IMR-90 (cell line): ENCODE results near the gene TARBP2. TPM values are rescaled to one million over a fixed set of nuclear protein-coding genes. Genes with fewer than 3 reads are reported as not detected.

Experiments
- ATAC-seq: fragments of 200-7000 bp; cut with Tn5 transposase; 2 replicates; pipeline ENCODE4 v1.9.1; 2020; ENCODE audit warnings: low read depth, mild to moderate bottlenecking, moderate library complexity
- BruUV-seq: library from RNA; stranded (reverse); fragments of 400-500 nt; replicated peaks from 2 replicates; lab custom pipeline; 2021; lab: Mats Ljungman, UMichigan
- CTCF ChIA-PET: fragments of 300-600 bp; formaldehyde crosslinking; extraction: SDS; loops from one replicate; lab custom pipeline; 2021; ENCODE audit warnings: antibody characterized with exemption; lab: Yijun Ruan, JAX
- POLR2A ChIA-PET: fragments of 300-600 bp; sonication (Branson Sonifier 250); formaldehyde crosslinking; loops from one replicate; lab custom pipeline; 2022; ENCODE audit warnings: antibody characterized with exemption; ENCODE audit not compliant: unreplicated experiment; lab: Charles Lee
- DNase-seq: peaks from one replicate; pipeline ENCODE4 v3.0.0; 2013
- H2AFZ ChIP-seq: replicated peaks from 2 replicates; pipeline ENCODE3; 2013; ENCODE audit warnings: low read length, mild to moderate bottlenecking; ENCODE audit not compliant: poor library complexity
- H2AK5ac ChIP-seq: 2 replicates; pipeline ENCODE4 v1.6.1; 2013; ENCODE audit warnings: low read depth, low read length, inconsistent platforms
- H2AK9ac ChIP-seq: replicated peaks from 2 replicates; pipeline ENCODE3; 2013; ENCODE audit warnings: mild to moderate bottlenecking, low read depth, low read length, moderate library complexity; ENCODE audit not compliant: poor library complexity
- H2BK120ac ChIP-seq: 2 replicates; pipeline ENCODE4 v1.6.1; 2013; ENCODE audit warnings: low read depth, low read length, inconsistent platforms
- H2BK15ac ChIP-seq: 3 replicates; pipeline ENCODE4 v1.6.1; 2013; ENCODE audit warnings: low read depth, low read length, inconsistent platforms
- H2BK20ac ChIP-seq: 2 replicates; pipeline ENCODE4 v1.6.1; 2013; ENCODE audit warnings: low read depth, mild to moderate bottlenecking, inconsistent platforms, low read length, moderate library complexity
- H2BK5ac ChIP-seq: 2 replicates; pipeline ENCODE4 v1.6.1; 2013; ENCODE audit warnings: mild to moderate bottlenecking, low read depth, low read length, inconsistent platforms; ENCODE audit not compliant: poor library complexity, severe bottlenecking
- H3K14ac ChIP-seq: replicated peaks from 2 replicates; pipeline ENCODE4 v1.6.1; 2013; ENCODE audit warnings: low read depth, low read length, inconsistent platforms
- H3K18ac ChIP-seq: 2 replicates; pipeline ENCODE4 v1.6.1; 2013; ENCODE audit warnings: low read depth, low read length, control low read depth
- H3K23ac ChIP-seq: 2 replicates; pipeline ENCODE4 v1.6.1; 2013; ENCODE audit warnings: low read depth, low read length, inconsistent platforms
- H3K27ac ChIP-seq: 2 replicates; pipeline ENCODE4 v1.5.1; 2013; ENCODE audit warnings: mild to moderate bottlenecking, control low read depth, low read length; ENCODE audit not compliant: insufficient read depth
- H3K27me3 ChIP-seq: 2 replicates; pipeline ENCODE4 v1.6.1; 2013; ENCODE audit warnings: low read length; ENCODE audit not compliant: control insufficient read depth, insufficient read depth
- H3K36me3 ChIP-seq: 2 replicates; pipeline ENCODE4 v1.6.1; 2013; ENCODE audit warnings: low read length, mixed read lengths; ENCODE audit not compliant: control insufficient read depth, insufficient read depth
- H3K4ac ChIP-seq: 2 replicates; pipeline ENCODE4 v1.6.1; 2013; ENCODE audit warnings: low read depth, low read length, inconsistent platforms
- H3K4me1 ChIP-seq: 2 replicates; pipeline ENCODE4 v1.6.1; 2013; ENCODE audit warnings: low read length, mixed read lengths; ENCODE audit not compliant: control insufficient read depth, insufficient read depth
- H3K4me2 ChIP-seq: 2 replicates; pipeline ENCODE4 v1.6.1; 2013; ENCODE audit warnings: low read depth, mild to moderate bottlenecking, control low read depth, low read length, moderate library complexity
- H3K4me3 ChIP-seq: 2 replicates; pipeline ENCODE4 v1.5.1; 2013; ENCODE audit warnings: low read depth, mild to moderate bottlenecking, control low read depth, low read length, moderate library complexity; ENCODE audit not compliant: insufficient read depth
- H3K56ac ChIP-seq: 2 replicates; pipeline ENCODE4 v1.6.1; 2013; ENCODE audit warnings: low read length, inconsistent platforms; ENCODE audit not compliant: insufficient read depth; ENCODE audit errors: extremely low read depth
- H3K79me1 ChIP-seq, 2 experiments: 2 replicates each; pipeline ENCODE4 v1.6.1; 2013; ENCODE audit warnings: low read length in 2 of 2, inconsistent platforms in 1 of 2, low read depth in 1 of 2
- H3K9ac ChIP-seq: 2 replicates; pipeline ENCODE4 v1.6.1; 2013; ENCODE audit warnings: low read depth, low read length, control low read depth
- H3K9me1 ChIP-seq: 2 replicates; pipeline ENCODE4 v1.6.1; 2013; ENCODE audit warnings: low read length, inconsistent platforms; ENCODE audit not compliant: insufficient read depth
- H3K9me3 ChIP-seq: 2 replicates; pipeline ENCODE4 v1.6.1; 2013; ENCODE audit warnings: low read length; ENCODE audit not compliant: control insufficient read depth, insufficient read depth
- H4K20me1 ChIP-seq: 2 replicates; pipeline ENCODE4 v1.6.1; 2013; ENCODE audit warnings: low read length, inconsistent platforms; ENCODE audit not compliant: insufficient read depth
- H4K5ac ChIP-seq: 2 replicates; pipeline ENCODE4 v1.6.1; 2013; ENCODE audit warnings: mild to moderate bottlenecking, low read depth, low read length, control low read depth
- H4K8ac ChIP-seq, 2 experiments: 2 replicates each; pipeline ENCODE4 v1.6.1; 2013; ENCODE audit warnings: low read depth in 2 of 2, low read length in 2 of 2, control low read depth in 1 of 2, inconsistent platforms in 1 of 2
- H4K91ac ChIP-seq: 2 replicates; pipeline ENCODE4 v1.6.1; 2013; ENCODE audit warnings: low read depth, low read length, inconsistent platforms; ENCODE audit not compliant: insufficient read depth
- CEBPB ChIP-seq: IDR thresholded peaks from 2 replicates; pipeline ENCODE4 v1.6.1; 2012; ENCODE audit warnings: low read depth, low read length, improper control_type of control experiment
- CHD1 ChIP-seq: IDR thresholded peaks from 2 replicates; pipeline ENCODE4 v1.6.1; 2012; ENCODE audit warnings: low read depth, low read length, improper control_type of control experiment
- CTCF ChIP-seq: conservative IDR thresholded peaks from 2 replicates; pipeline ENCODE4 v1.5.1; 2012; ENCODE audit warnings: mild to moderate bottlenecking, low read depth, low read length, improper control_type of control experiment
- ELK1 ChIP-seq: fragments of 150-350 bp; IDR thresholded peaks from 2 replicates; pipeline ENCODE4 v1.6.1; 2016; ENCODE audit warnings: low read depth, mild to moderate bottlenecking, low read length, moderate library complexity, borderline replicate concordance
- FOS ChIP-seq: fragments of 150-350 bp; IDR thresholded peaks from 2 replicates; pipeline ENCODE4 v1.6.1; 2016; ENCODE audit warnings: low read depth, low read length
- MAFK ChIP-seq: IDR thresholded peaks from 2 replicates; pipeline ENCODE4 v1.6.1; 2012; ENCODE audit warnings: low read depth, low read length, improper control_type of control experiment
- MAZ ChIP-seq: IDR thresholded peaks from 2 replicates; pipeline ENCODE4 v1.6.1; 2012; ENCODE audit warnings: low read depth, mild to moderate bottlenecking, low read length, improper control_type of control experiment, moderate library complexity, borderline replicate concordance
- NFE2L2 ChIP-seq: fragments of 150-350 bp; IDR thresholded peaks from 2 replicates; pipeline ENCODE4 v1.6.1; 2016; ENCODE audit warnings: low read depth, mild to moderate bottlenecking, low read length
- RAD21 ChIP-seq: IDR thresholded peaks from 2 replicates; pipeline ENCODE4 v1.6.1; 2012; ENCODE audit warnings: low read length, improper control_type of control experiment
- SMC3 ChIP-seq: fragments of 150-350 bp; IDR thresholded peaks from 2 replicates; pipeline ENCODE4 v1.6.1; 2016; ENCODE audit warnings: low read depth, mild to moderate bottlenecking, antibody characterized with exemption, low read length, moderate library complexity
- USF2 ChIP-seq: fragments of 150-350 bp; IDR thresholded peaks from 2 replicates; pipeline ENCODE4 v1.6.1; 2017; ENCODE audit warnings: mild to moderate bottlenecking, antibody characterized with exemption, low read length, low read depth
- WGBS, 2 experiments: methylation state at CpG; one replicate each; pipeline versions ENCODE4 v1.1.5 to v1.1.7; 2013; ENCODE audit warnings: missing lambda C conversion rate in 2 of 2; ENCODE audit not compliant: insufficient read length in 1 of 2; ENCODE audit errors: extremely low coverage in 2 of 2; 5-methylcytosine and 5-hydroxymethylcytosine counted together
- dilution Hi-C: fragments of 300-500 bp; cut with HindIII; formaldehyde crosslinking; loops from one replicate; pipeline ENCODE4 v1.14.3; 2018; ENCODE audit warnings: low sequenced_read_pairs; ENCODE audit not compliant: unreplicated experiment
- in situ Hi-C: fragments of 300-500 bp; cut with MboI; formaldehyde crosslinking; loops from 3 replicates; pipeline ENCODE4 v1.14.3; 2019; ENCODE audit warnings: low sequenced_read_pairs, inconsistent platforms, mixed read lengths
- intact Hi-C: fragments of 100-400 bp; cut with micrococcal nuclease; formaldehyde crosslinking; loops from 2 replicates; pipeline ENCODE4 v1.10.0; 2022
- polyA plus RNA-seq, 3 experiments: library from polyadenylated mRNA; depleted of rRNA; stranded (reverse); fragments of >200 nt; gene quantifications; 2 replicates each; pipeline ENCODE4 v1.2.3, GENCODE V29; 2012; ENCODE audit warnings: low replicate concordance in 1 of 3
- total RNA-seq: library from RNA; depleted of rRNA; stranded (reverse); fragments of >200 nt; gene quantifications from 2 replicates; pipeline ENCODE4 v1.2.3, GENCODE V29; 2012

The TARBP2 gene
- total and polyA plus RNA-seq, 2 of the 4 experiments (the other 2 are of a cell fraction) = 27.4 to 46.1 TPM

- TF ChIP-seq CEBPB = no peak
Observed at GRCh38 chr12:53463802-53464560, 37.1 kb upstream of the TARBP2 start (continued).

GRCh38 chr12:53464685-53465418 lies 36.2 kb upstream of the TARBP2 start:
- POLR2A ChIA-PET = no interaction called here
- Histone ChIP-seq H3K14ac (no peak overlapping the region), H3K27me3 (no peaks in the 10 kb centered on the region), H2AK5ac (no peak overlapping the region), H3K79me1 (peaks cover 42 to 84% of the 10 kb centered on the region in 2 experiments), H3K9ac (no peak overlapping the region), H4K91ac (no peak overlapping the region), H2AFZ (no peak overlapping the region), H3K4ac (no peak overlapping the region), H2BK120ac (no peak overlapping the region), H4K8ac (no peak overlapping the region), H3K36me3 (peaks cover 85% of the 10 kb centered on the region), H2AK9ac (peak overlapping the region; percentile 44), H2BK20ac (no peak overlapping the region), H3K23ac (no peak overlapping the region), H3K56ac (no peak overlapping the region), H2BK15ac (no peak overlapping the region), H3K27ac (no peak overlapping the region), H3K4me3 (no peak overlapping the region), H3K4me2 (no peak overlapping the region), H3K4me1 (peaks cover 7% of the 10 kb centered on the region), H3K18ac (no peak overlapping the region), H2BK5ac (no peak overlapping the region), H4K5ac (no peak overlapping the region), H3K9me1 (no peaks in the 10 kb centered on the region; the same call in 1 of the 2 replicates), H4K20me1 (peaks cover 88% of the 10 kb centered on the region), H3K9me3 (no peaks in the 10 kb centered on the region)
- intact Hi-C loops (no loop called here), in situ Hi-C loops (no loop called here), dilution Hi-C loops (no loop called here)
- CTCF ChIA-PET = interaction anchor here (0.5 to 0.8 kb wide), 2 partner anchors 10 to 12 kb away, joined by 3 read pairs; no protein-coding TSS in a partner anchor
- WGBS, 2 experiments = no CpG with 5 or more reads among the region's 11 CpGs
- ATAC-seq = no peak
- BruUV-seq = no TSS peak
- DNase-seq = no peak
- TF ChIP-seq SMC3 (no peak), MAZ (no peak), MAFK (no peak), FOS (no peak), RAD21 (no peak), NFE2L2 (no peak), CTCF (no peak), CEBPB (no peak), CHD1 (no peak), USF2 (no peak), ELK1 (no peak)
